Measurements from ENCODE around the gene SPINT4.
"Not testable (repeated sequence)": the region's sequence is repeated elsewhere in the genome, so short reads cannot be mapped to it uniquely, and the experiment has no call there.

The SPINT4 gene

GRCh38 chr20:45722047-45722446 is at the start of gene SPINT4:
TSS of gene SPINT4 (plus strand) at chr20:45722347. CDS start at chr20:45722368, 21 bp downstream.
- no peak for DNase-seq

GRCh38 chr20:45672765-45673164 is 49.4 kb upstream of the SPINT4 start:
- DNase-seq = no peak

- no peak for DNase-seq
Observed at GRCh38 chr20:45679650-45680049, 42.5 kb upstream of the SPINT4 start.

- no peak for DNase-seq
Observed at GRCh38 chr20:45685896-45686295, 36.3 kb upstream of the SPINT4 start.

- not testable (repeated sequence) for DNase-seq
Observed at GRCh38 chr20:45693346-45693745, 28.8 kb upstream of the SPINT4 start.

DNA sequence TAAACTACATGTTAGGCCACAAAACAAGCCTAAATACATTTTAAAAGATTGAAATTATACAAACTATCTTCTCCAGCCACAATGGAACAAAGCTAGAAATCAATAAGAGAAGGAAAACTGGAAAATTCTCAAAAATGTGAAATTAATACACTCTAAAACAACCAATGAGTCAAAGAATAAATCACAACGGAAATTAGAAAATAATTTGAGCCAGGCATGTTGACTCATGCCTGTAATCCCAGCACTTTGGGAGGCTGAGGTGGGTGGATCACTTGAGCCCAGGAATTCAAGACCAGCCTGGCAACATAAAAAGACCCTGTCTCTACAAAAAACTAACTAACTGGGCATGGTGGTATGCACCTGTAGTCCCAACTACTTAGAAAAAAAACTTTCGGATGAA is 26.7 kb upstream of the SPINT4 start:
- DNase-seq = no peak

GRCh38 chr20:45701104-45701503 is 21.0 kb upstream of the SPINT4 start:
- no peak for DNase-seq

DNA sequence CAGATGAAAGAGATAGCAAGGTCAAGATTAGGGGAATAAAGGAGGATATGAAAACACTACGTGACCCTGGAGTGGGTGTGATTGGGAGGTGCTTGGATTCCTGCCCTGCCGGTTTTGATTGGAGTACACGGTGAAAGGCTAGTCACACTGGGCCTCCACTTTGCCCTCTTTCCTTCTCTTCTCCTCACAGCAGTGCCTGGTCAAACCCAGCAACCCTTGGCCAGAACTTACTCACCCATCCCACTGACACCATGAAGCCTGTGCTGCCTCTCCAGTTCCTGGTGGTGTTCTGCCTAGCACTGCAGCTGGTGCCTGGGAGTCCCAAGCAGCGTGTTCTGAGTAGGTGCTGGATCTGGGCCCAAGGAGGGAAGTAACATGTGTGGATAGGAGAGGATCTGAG is 20.3 kb upstream of the SPINT4 start, which contains the start of gene WFDC13:
Gene WFDC13 (plus strand): TSS at position 166 of the 400 bp plus-strand sequence. CDS start 86 bp downstream, at position 252.
- no peak for DNase-seq

DNA sequence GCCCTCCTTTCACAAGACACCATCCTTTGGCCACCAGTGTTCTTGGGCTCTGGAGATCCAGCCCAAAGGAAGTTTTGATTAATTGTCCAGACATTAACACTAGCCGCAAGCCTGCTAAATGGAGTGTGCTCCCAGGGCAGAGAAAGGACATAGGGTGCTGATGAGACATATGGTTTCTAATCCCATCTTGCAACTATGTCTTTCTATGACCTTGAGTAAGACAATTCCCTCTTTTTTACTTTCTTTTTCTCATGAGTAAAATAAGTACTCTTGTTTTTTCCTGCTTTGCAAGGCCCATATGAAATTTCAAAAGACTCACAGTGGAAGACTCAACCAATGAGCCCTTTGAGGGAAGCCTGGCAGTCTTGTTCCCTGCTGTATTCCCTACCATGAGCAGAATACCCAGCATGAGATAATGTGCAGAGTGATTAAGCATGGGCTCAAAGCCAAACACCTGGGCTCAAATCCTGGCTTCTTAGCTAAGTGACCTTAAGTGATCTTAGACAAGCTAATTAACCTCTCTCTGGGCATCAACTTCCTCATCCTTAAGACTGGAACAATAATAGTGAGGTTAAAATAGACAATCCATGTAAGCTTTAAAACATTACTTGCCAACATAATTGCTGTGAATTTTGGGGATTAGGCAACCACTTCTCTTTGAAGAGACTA is 17.0 kb upstream of the SPINT4 start, which contains the start of gene WFDC10B:
Gene WFDC10B (minus strand): TSS at position 51 of the 669 bp plus-strand sequence. CDS start 19,027 bp downstream, outside the sequence.
- no peak for DNase-seq

DNA sequence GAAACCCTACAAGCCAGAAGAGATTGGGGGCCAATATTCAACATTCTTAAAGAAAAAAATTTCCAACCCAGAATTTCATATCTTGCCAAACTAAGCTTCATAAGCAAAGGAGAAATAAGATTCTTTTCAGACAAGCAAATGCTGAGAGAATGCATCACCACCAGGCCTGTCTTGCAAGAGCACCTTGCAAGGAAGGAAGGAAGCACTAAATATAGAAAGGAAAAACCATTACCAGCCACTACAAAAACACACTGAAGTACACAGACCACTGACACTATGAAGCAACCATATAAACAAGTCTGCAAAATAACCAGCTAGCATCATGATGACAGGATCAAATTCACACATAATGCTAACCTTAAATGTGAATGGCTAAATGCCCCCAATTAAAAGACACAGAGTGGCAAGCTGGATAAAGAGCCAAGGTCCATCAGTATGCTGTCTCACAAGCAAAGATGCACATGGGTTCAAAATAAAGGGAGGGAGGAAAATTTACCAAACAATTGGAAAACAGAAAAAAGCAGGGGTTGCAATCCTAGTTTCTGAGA is 5.9 kb upstream of the SPINT4 start:
- not testable (repeated sequence) for DNase-seq

DNA sequence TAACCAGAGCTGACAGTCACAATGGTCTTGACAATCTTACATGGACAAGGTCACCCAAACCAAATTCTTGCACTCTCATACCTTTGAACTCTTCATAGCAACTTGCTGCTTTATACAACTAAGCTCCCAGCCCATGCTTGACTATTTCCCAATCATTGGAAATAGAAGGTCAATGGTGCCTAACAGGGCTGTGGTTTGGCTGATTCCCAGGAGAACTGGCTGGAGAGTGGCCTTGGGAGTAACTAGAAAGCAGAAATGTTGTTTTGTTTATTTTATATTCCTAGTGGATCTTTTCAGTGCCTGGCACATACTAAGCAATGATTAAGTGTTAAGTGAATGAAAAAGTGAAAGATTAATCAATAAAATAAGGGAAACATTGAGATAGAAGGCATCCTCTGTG is 3.0 kb downstream of the SPINT4 start:
- DNase-seq = no peak

DNA sequence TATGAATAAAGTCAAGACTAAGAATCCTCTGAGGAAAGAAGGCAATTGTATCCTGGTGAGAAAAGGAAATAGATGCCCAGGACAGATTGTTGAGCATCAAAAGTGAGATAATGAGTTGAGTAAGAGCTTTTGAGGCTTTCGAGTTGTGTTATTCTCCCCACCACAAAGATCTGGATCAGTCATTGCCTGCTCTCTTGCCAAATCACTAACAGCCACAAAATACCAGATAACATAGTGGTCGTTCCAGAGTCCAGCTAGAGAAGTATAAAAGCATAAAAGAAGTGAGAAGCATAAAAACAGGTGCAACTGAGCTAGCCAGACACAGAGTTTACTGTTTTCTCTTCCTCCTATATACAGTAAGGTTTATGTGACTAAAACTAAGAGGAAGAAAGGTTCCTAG is 4.9 kb downstream of the SPINT4 start:
- no peak for DNase-seq

- DNase-seq = no peak
Observed at GRCh38 chr20:45732199-45732598, 10.1 kb downstream of the SPINT4 start.

DNA sequence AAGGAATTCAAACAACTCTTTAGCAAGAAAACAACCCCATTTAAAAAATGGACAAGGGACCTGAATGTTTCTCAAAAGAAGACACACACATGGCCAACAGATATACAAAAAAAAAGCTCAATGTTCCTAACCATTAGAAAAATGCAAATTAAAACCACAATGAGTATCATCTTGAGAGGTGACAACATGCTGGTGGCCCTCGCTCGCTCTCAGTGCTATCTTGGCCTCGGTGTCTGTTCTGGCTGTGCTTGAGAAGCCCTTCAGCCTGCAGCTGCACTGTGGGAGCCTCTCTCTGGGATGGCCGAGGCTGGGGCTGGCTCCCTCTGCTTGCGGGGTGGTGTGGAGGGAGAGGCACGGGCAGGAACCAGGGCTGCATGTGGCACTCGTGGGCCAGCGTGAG is 13.4 kb downstream of the SPINT4 start:
- no peak for DNase-seq

- DNase-seq = no peak
Observed at GRCh38 chr20:45735988-45736387, 13.8 kb downstream of the SPINT4 start.

DNA sequence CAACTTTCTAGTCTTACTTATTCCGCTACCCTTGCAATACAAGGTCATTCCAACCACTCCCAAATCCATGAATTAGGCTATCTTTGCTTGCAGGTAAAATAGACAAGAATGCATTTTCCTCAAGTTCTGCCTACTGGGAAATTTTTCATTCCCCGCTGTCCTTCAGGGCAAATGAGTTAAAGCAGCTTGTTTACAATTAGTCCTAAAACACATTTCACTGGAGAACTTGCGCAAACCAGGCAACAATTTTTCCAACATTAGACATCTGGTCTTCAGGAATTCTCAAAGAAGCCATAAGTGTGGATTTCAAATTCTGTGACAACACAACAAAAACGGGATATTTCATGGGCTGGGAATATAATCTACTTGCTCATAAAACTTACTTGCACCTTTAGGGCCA is 20.4 kb downstream of the SPINT4 start:
- DNase-seq = no peak

- DNase-seq = no peak
Observed at GRCh38 chr20:45745015-45745414, 22.9 kb downstream of the SPINT4 start.

DNA sequence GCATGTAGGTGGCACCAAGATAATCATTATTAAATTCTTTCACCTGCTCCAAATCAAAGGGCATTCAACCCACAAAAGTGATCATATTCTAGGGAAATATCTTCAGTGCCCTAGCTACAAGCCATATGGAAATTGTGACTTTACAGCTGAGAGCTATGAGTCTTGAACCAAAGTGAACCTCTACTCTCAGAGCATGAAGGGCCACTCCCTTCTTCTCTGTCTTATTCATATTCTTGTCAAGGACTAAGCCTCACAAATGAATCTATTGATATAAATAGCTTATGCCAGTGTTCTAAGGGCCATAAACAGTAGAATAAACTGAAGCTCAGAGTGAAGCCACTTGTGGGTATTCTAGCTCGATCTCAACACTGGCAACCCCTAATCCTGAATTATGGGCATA is 29.6 kb downstream of the SPINT4 start:
- DNase-seq = no peak

GRCh38 chr20:45752746-45753145 is 30.6 kb downstream of the SPINT4 start:
- no peak for DNase-seq

DNA sequence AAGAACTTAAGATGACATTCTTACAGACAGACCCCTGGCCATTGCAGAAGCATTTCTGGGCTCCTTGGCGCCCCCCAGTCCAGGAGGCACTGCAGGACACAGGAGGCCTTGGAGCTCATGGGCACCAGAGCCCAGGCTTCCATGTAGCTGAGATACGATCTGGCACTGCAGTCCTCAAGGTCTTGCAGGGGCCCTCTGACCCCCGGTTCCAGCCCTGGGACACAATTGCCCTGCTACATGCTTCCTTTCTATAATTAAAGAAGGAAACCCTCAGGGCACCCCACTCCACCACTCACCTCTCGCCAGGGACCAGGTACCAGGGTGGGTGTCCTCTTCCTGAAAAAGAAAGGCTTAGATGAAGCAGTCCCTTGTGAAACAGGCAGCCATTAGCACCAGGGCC is 35.9 kb downstream of the SPINT4 start:
- DNase-seq = no peak

GRCh38 chr20:45759921-45760320 is 37.8 kb downstream of the SPINT4 start:
- DNase-seq = not testable (repeated sequence)

- DNase-seq = not testable (repeated sequence)
Observed at GRCh38 chr20:45761966-45762365, 39.8 kb downstream of the SPINT4 start.

- not testable (repeated sequence) for DNase-seq
Observed at GRCh38 chr20:45764618-45765282, 42.6 kb downstream of the SPINT4 start.

DNA sequence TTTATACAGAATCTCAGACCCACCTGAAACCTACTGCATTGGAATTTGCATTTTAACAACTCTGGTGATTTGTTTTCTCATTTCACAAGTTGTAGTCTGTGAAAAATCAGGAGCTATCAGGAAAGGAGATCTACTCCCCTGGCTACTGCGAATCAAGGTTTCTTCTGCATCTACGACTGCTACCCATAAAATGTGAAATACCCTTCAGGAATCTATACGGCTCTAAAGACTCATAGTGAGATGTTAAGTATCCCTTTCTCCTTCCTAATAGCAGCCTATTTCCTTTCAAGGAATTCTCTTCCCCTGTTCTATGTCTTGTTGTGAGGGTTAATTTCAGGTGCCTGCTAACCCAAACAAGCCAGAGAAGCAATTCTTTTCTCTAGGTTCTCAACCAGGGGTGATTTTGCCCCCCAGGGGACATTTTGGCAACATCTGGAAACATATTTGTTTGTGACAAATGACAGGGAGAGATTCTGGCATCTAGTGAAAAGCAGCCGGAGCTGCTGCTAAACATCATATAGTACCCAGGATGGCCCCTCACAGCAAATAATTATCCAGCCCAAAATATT is 43.2 kb downstream of the SPINT4 start:
- DNase-seq = no peak
